HG03060 (cell line): ENCODE data around the gene CPZ.
"Not testable (repeated sequence)": the region's sequence is repeated elsewhere in the genome, so short reads cannot be mapped to it uniquely, and the experiment has no call there.

Experiments
- ATAC-seq: cut with Tn5 transposase; IDR thresholded peaks from one replicate; pipeline ENCODE4 v1.9.1; 2021; ENCODE audit warnings: low read depth, moderate number of reproducible peaks; ENCODE audit not compliant: unreplicated experiment

The CPZ gene

DNA sequence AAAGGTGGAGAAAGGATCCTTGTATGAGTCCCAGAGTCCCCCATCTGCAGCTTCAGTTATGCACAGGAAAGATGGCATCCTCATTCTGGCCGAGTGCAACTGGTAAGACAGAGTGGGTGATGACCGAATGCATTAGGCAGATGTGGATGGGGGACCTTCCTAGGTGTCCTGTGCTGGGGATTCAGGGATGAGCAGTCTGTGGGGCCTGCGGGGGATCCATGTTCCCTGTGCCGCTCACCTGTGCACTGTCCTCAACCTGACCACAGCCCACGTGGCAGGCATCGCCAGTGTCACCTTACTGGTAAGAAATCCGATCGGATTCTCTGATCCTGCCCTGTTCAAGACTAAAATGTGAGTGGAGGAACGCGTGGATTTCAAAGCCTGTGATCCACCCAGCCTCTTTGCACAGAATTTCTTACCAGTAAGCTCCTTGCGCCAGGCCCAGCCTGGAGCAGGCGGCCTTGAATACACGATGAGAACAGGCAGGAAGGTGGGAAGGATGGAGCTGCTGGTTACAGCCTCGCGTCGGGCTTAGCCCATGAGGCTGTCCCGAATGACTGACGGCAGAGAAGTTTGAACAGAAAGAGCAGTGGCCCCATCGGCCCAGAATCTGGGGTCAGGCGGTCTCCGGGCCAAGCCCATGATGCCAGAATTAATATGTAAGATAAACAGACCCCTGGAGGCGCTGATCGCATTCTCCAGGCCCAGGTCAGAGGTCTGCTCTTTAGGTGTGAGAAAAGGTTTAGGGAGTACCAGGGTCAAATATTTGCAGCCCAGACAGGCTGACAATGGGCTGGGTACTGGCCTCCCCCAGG is 56.5 kb downstream of the CPZ start:
- ATAC-seq = no peak

GRCh38 chr4:8649631-8650361 is 57.2 kb downstream of the CPZ start:
- ATAC-seq = no peak

- ATAC-seq = no peak
These were observed 59.2 kb downstream of the CPZ start for GRCh38 chr4:8651661-8652180.

DNA sequence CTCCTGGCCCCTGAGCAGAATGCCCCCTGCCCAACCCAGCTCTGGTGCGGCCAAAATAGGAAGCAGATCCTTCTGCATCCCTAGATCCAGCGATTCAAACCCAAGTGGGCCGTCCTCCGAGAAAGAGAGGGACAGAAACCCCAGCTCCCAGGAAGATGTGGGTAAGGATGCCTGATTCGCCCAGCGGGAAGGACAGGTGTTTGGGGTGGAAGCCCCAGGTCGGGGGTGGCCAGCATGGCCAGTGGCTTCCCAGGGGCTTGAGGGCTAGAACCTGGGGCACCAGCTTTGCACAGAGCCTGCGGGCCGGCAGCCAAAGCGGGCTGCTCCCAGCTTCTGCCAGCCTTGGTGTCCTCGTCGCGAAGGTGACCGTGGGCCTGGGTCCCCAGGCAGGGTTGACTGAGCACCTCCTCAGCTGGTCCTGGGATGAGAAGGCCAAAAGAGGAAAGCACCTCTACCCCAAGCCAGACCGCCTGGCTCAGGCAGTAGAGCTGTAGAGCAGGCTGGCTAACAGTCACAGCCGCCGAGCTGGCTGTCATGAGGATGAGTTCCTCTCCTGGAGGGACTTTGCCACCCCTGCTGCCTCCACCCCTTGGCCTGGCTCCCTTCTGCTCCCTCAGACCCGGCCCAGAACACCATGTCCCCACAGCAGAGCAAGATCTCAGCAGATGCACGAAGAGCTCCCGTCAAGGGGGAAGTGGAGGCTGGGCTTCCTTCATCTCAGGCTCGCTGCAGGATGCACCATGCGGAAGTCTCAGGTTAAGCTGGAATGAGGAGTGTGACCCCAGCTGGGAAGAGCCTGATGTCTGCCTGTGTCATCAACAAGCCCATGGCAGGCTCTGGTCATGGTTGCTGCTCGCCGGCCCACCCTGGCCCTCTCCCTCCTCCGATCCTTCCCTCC is 59.9 kb downstream of the CPZ start:
- ATAC-seq = no peak

DNA sequence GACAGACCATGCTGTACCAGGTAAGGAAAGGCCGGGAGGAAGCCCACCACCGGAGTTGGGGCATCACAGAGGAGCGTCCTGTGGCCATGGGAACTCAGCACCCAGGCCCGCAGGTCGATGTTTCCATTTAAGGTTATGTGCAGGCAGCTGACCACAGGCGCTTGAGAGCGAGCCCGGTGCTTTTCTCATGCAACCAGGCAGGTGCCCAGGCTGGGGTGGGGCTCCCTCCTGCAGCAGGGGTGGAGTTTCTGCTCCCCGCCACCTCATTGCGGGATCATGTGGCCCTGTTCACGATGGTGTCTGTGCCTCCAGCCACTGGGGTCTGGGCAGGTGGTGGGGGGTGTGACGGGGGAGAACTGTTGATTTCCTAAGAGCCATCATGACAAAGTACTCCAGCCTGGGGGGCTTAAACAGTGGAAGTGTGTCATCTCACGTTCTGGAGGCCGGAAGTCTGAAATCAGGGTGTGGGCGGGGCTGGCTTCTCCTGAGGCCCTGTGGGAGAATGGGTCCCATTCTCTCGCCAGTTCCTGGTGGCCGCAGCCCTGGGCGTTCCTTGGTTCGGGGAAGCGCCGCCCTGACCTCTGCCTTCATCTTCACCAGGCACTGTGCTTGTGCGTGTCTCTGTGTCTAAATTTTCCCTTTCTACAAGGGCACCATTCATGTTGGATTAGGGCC is 60.9 kb downstream of the CPZ start:
- no peak for ATAC-seq

GRCh38 chr4:8654139-8654538 is 61.6 kb downstream of the CPZ start:
- ATAC-seq = not testable (repeated sequence)

DNA sequence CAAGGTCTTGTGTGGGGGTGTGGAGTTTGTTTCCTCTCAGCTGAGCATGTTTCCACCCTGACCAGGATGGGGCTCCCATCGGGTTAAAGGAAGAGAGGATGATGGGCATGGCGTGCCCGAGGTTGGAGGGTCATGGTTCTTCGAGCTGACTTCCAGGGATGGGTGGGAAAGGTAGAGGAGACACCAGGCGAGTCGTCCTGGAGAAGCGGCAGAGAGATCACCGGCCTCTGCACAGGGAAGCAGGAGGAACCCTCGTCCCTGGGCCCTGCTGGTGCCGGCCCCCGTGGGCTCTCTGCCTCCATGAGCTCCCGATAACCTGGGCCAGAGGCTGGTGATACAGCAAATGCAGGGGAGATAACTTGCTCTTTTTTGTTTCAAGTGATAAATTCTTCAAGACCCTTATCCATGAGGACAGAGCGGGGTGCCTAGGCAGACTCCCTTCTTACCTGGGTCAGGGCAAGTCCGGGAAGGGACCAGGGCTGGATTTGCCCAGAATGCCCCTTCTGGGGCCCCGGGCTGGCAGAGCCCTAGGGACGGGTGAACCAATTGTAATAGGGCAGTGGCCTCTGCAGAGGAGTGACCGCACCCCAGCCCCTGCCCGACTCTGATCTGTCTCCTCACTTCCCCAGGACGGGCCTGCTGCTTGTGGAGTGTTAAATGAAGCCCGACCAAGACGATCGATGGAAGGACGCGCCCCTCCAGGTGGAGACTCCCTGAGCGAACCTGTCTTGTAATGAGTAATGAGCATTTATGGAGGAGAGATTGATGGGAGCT is 63.0 kb downstream of the CPZ start:
- ATAC-seq = no peak

DNA sequence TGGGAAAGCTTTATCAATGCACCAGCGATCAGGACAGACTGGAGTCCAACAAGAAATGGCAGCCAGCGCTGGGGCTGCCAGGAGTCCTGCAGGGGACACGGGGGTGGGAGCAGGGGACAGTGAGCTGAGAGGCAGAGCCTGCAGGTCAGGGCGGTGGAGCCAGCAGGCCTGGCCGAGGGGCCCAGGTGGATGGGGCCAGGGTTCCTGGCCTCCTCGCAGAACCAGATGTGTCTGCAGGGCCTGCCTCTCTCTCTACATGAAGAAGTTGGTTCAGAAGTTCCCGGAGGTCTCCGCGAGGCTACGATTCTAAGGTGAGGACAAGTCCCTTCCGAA is 63.6 kb downstream of the CPZ start:
- no peak for ATAC-seq

- no peak for ATAC-seq
These were observed 64.3 kb downstream of the CPZ start for GRCh38 chr4:8656711-8657380.

DNA sequence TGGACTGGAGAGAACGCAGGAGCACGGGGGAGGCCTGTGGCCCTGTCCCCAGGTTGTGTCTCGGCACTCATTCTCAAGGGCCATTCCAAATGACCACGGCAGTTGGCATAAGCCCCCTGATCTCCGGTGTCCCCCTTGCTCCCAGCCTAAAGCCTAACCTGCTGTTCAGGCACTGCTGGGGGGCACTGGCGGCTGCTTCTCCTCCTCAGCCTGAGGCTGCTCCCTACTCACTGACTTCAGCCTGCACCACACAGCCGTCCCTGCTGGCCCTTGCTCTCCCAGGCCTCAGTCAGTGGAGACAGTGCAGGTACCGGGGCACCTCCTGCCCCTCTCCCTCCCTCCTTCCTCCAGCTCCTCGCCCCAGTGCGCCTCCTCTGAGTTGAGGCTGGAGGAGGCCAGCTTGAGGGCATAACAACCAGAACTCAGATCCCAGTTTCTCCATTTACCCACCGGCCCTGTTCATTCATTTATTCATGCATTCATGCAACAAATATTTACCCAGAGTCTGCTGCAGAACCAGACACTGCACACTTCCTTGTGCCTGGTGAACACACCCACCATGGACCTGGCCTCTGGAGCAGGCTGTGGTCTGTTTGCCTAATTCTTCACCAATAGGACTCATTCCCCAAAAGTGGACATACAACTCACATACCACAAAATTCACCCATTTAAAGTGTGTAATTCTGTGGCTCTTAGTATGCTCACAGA is 65.0 kb downstream of the CPZ start:
- ATAC-seq = no peak

- ATAC-seq = no peak
These were observed 70.2 kb downstream of the CPZ start for GRCh38 chr4:8662776-8663175.

GRCh38 chr4:8664031-8664805 is 71.7 kb downstream of the CPZ start:
- no peak for ATAC-seq

DNA sequence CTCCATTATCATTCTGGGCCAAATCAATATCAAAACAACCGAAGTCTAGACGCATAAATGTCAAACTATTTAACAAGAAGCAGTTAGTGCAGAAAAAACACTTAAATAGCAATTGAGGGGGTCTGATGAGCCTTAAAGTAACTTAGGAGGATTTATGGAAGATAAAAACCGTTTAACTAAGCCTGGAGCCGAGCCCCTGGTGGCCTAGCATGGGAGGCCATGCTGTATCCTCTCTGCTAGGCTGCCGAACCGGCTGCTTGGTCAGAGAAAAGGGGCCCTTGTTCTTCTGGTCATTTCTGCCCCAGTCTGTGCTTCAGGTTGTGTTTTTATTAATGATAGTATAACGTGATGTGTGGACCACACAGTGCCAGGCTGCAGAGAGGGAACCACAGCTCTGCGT is 72.4 kb downstream of the CPZ start:
- no peak for ATAC-seq

GRCh38 chr4:8665406-8666360 is 73.1 kb downstream of the CPZ start:
- no peak for ATAC-seq

DNA sequence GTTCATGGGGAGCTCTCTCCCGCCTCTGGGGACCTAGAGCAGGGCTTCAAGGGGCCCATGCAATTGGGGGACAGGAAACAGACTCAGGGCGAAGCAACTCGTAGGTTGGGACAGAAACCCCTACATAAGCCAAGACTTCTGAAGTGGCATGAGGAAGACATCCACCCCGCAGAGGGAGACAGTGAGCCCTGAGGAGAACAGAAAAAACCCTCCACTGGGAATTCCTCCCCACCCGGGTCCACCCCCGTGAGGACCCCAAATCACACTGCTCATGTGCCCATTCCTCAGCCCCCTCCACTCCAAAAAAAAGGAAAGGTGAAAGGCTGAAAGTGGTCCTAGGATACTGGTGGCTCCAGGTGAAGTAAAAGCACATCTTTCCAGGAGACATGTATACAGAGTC is 74.0 kb downstream of the CPZ start:
- no peak for ATAC-seq
